OCI-LY7 (cell line): ENCODE measurements around the gene TMED6. TPM values are rescaled to one million over a fixed set of nuclear protein-coding genes. Genes with fewer than 3 reads are reported as not detected.

Experiments used
- BruUV-seq: library from RNA; stranded (reverse); fragments of 400-500 nt; replicated peaks from 2 replicates; lab custom pipeline; 2021; lab: Mats Ljungman, UMichigan
- CTCF ChIA-PET: fragments of 300-600 bp; sonication (Branson Sonifier 250); formaldehyde crosslinking; loops from one replicate; lab custom pipeline; 2022; ENCODE audit warnings: antibody characterized with exemption; ENCODE audit not compliant: unreplicated experiment; lab: Charles Lee
- POLR2A ChIA-PET: fragments of 300-600 bp; sonication (Branson Sonifier 250); formaldehyde crosslinking; loops from one replicate; lab custom pipeline; 2022; ENCODE audit warnings: antibody characterized with exemption; lab: Charles Lee
- DNase-seq: peaks from one replicate; pipeline ENCODE4 v3.0.0-alpha.2; 2015; ENCODE audit warnings: low spot score
- H2AFZ ChIP-seq: fragments of 200-600 bp; sonication (generic), shearing (Covaris generic); 2 replicates; pipeline ENCODE4 v1.6.1; 2014; ENCODE audit warnings: mild to moderate bottlenecking, antibody characterized with exemption, low read length, moderate library complexity
- H3K27ac ChIP-seq: fragments of 200-600 bp; sonication (generic); 2 replicates; pipeline ENCODE4 v1.5.1; 2014; ENCODE audit warnings: mixed run types, low read depth, mild to moderate bottlenecking, moderate library complexity, low read length, inconsistent platforms; ENCODE audit not compliant: poor library complexity, severe bottlenecking
- H3K36me3 ChIP-seq: fragments of 200-600 bp; sonication (generic); 2 replicates; pipeline ENCODE4 v1.6.1; 2014; ENCODE audit warnings: mild to moderate bottlenecking, antibody characterized with exemption, low read length, moderate library complexity, mixed read lengths; ENCODE audit not compliant: insufficient read depth
- H3K4me1 ChIP-seq: fragments of 200-600 bp; sonication (generic); 2 replicates; pipeline ENCODE4 v1.5.1; 2014; ENCODE audit warnings: mild to moderate bottlenecking, low read length; ENCODE audit not compliant: insufficient read depth, poor library complexity, severe bottlenecking
- H3K4me2 ChIP-seq: fragments of 200-600 bp; sonication (generic); 2 replicates; pipeline ENCODE4 v1.6.1; 2014; ENCODE audit warnings: mild to moderate bottlenecking, low read length
- H3K4me3 ChIP-seq: fragments of 200-600 bp; sonication (generic); 2 replicates; pipeline ENCODE4 v1.5.1; 2014; ENCODE audit warnings: mild to moderate bottlenecking, low read depth, low read length; ENCODE audit not compliant: poor library complexity, severe bottlenecking
- H3K79me2 ChIP-seq: fragments of 200-600 bp; sonication (generic); 2 replicates; pipeline ENCODE4 v1.6.1; 2016; ENCODE audit warnings: low read depth, mild to moderate bottlenecking, low read length, moderate library complexity, mixed read lengths; ENCODE audit not compliant: insufficient read depth
- H3K9me2 ChIP-seq: fragments of 200-600 bp; sonication (generic); 2 replicates; pipeline ENCODE4 v1.6.1; 2016; ENCODE audit warnings: mild to moderate bottlenecking, low read length, mixed read lengths; ENCODE audit not compliant: insufficient read depth
- H3K9me3 ChIP-seq: fragments of 200-600 bp; sonication (generic); 2 replicates; pipeline ENCODE4 v1.6.1; 2014; ENCODE audit warnings: mild to moderate bottlenecking, mixed run types, low read length, mixed read lengths
- H4K20me1 ChIP-seq: fragments of 200-600 bp; sonication (generic); 2 replicates; pipeline ENCODE4 v1.6.1; 2014; ENCODE audit warnings: mild to moderate bottlenecking, antibody characterized with exemption, low read length, moderate library complexity, mixed read lengths; ENCODE audit not compliant: insufficient read depth
- CTCF ChIP-seq: fragments of 200-600 bp; sonication (generic); conservative IDR thresholded peaks from 2 replicates; pipeline ENCODE4 v1.5.1; 2014; ENCODE audit warnings: mild to moderate bottlenecking, antibody characterized with exemption, low read length, moderate library complexity, mixed read lengths
- EZH2phosphoT487 ChIP-seq: fragments of 200-600 bp; sonication (generic); IDR thresholded peaks from 2 replicates; pipeline ENCODE4 v1.6.1; 2018; ENCODE audit warnings: low read depth, borderline replicate concordance, mild to moderate bottlenecking, mixed run types, antibody characterized with exemption, low read length, moderate library complexity, mixed read lengths
- intact Hi-C: fragments of 100-400 bp; cut with micrococcal nuclease; formaldehyde crosslinking; loops from one replicate; pipeline ENCODE4 v1.10.0; 2022; ENCODE audit not compliant: unreplicated experiment
- total RNA-seq, 2 experiments: library from RNA; depleted of rRNA in 1 of 2; stranded (reverse); fragments of >200 nt in 1 of 2; shearing (Covaris generic) in 1 of 2; gene quantifications; 2 replicates each; pipeline ENCODE4 v1.2.3, GENCODE V29; 2014 to 2022

The TMED6 gene
- total RNA-seq, 2 experiments from 2014 or later, result 1.7 TPM

- H3K27ac ChIP-seq, result no peak overlapping the region
- CTCF ChIA-PET, result no interaction called here
- no peak for DNase-seq
These were observed 57.5 kb downstream of the TMED6 start for GRCh38 chr16:69294051-69294450.

GRCh38 chr16:69293401-69293800, 58.2 kb downstream of the TMED6 start:
- Histone ChIP-seq H3K79me2 (no peaks in the 10 kb centered on the region), H3K27ac (no peak overlapping the region), H4K20me1 (no peaks in the 10 kb centered on the region), H3K4me2 (no peak overlapping the region), H3K4me3 (no peak overlapping the region), H3K4me1 (no peaks in the 10 kb centered on the region), H3K36me3 (peaks cover 4% of the 10 kb centered on the region; the same call in 1 of the 2 replicates), H2AFZ (no peak overlapping the region), H3K9me3 (no peaks in the 10 kb centered on the region), H3K9me2 (no peaks in the 10 kb centered on the region)
- no peak for DNase-seq
- ChIA-PET POLR2A (no interaction called here), CTCF (no interaction called here)
- no TSS peak for BruUV-seq
- TF ChIP-seq CTCF (no peak), EZH2phosphoT487 (no peak)
- intact Hi-C loops, result no loop called here

More at GRCh38 chr16:69294051-69294450, 57.5 kb downstream of the TMED6 start:
- H3K4me1 ChIP-seq, result no peaks in the 10 kb centered on the region
- TF ChIP-seq CTCF (no peak), EZH2phosphoT487 (no peak)
- BruUV-seq, result no TSS peak
- H3K4me2 ChIP-seq, result no peak overlapping the region
- H3K36me3 ChIP-seq, result no peaks in the 10 kb centered on the region
- intact Hi-C loops, result no loop called here
- no peak overlapping the region for H2AFZ ChIP-seq
- no peaks in the 10 kb centered on the region for H4K20me1 ChIP-seq
- POLR2A ChIA-PET, result no interaction called here
- no peaks in the 10 kb centered on the region for H3K9me2 ChIP-seq
- H3K9me3 ChIP-seq, result no peaks in the 10 kb centered on the region
- no peaks in the 10 kb centered on the region for H3K79me2 ChIP-seq
- no peak overlapping the region for H3K4me3 ChIP-seq

Other genes starting within 250 kb of the TMED6 start
- 0.09 TPM in 1 of 2 replicates, not detected in the other for gene HAS3, start 246.1 kb downstream of the TMED6 start, total RNA-seq (2014; rRNA removed; shearing (Covaris generic))
- gene HAS3, start 246.1 kb downstream of the TMED6 start, total RNA-seq (2022), result 0.29 and 0.31 TPM in 2 replicates
- gene CHTF8, start 219.2 kb downstream of the TMED6 start, total RNA-seq (2014; rRNA removed; shearing (Covaris generic)), result 54.4 and 58.8 TPM in 2 replicates
- gene CHTF8, start 219.2 kb downstream of the TMED6 start, total RNA-seq (2022), result 131 and 151 TPM in 2 replicates
- 21.1 and 24.9 TPM in 2 replicates for gene UTP4, start 219.1 kb downstream of the TMED6 start, total RNA-seq (2014; rRNA removed; shearing (Covaris generic))
- gene UTP4, start 219.1 kb downstream of the TMED6 start, total RNA-seq (2022), result 61.9 and 67.3 TPM in 2 replicates
- 21.2 and 39.4 TPM in 2 replicates for gene SNTB2, start 164.6 kb downstream of the TMED6 start, total RNA-seq (2014; rRNA removed; shearing (Covaris generic))
- gene SNTB2, start 164.6 kb downstream of the TMED6 start, total RNA-seq (2022), result 32.6 and 34.1 TPM in 2 replicates
- 32.4 and 33.7 TPM in 2 replicates for gene VPS4A, start 40.4 kb downstream of the TMED6 start, total RNA-seq (2014; rRNA removed; shearing (Covaris generic))
- 33.3 and 38.4 TPM in 2 replicates for gene VPS4A, start 40.4 kb downstream of the TMED6 start, total RNA-seq (2022)
- gene PDF, start 21.2 kb downstream of the TMED6 start, total RNA-seq (2014; rRNA removed; shearing (Covaris generic)), result 54.8 and 85.4 TPM in 2 replicates
- 31.6 and 37.8 TPM in 2 replicates for gene PDF, start 21.2 kb downstream of the TMED6 start, total RNA-seq (2022)
- gene COG8, start 12.2 kb downstream of the TMED6 start, total RNA-seq (2014; rRNA removed; shearing (Covaris generic)), result 39.0 and 60.3 TPM in 2 replicates
- 55.9 and 60.9 TPM in 2 replicates for gene COG8, start 12.2 kb downstream of the TMED6 start, total RNA-seq (2022)
- gene NIP7, start 12.0 kb downstream of the TMED6 start, total RNA-seq (2014; rRNA removed; shearing (Covaris generic)), result 26.9 and 39.7 TPM in 2 replicates
- gene NIP7, start 12.0 kb downstream of the TMED6 start, total RNA-seq (2022), result 49.1 and 50.7 TPM in 2 replicates
- gene TERF2, start 34.2 kb upstream of the TMED6 start, total RNA-seq (2014; rRNA removed; shearing (Covaris generic)), result 18.8 and 19.8 TPM in 2 replicates
- 63.9 and 81.0 TPM in 2 replicates for gene TERF2, start 34.2 kb upstream of the TMED6 start, total RNA-seq (2022)
- 64.9 and 83.0 TPM in 2 replicates for gene CYB5B, start 72.8 kb upstream of the TMED6 start, total RNA-seq (2014; rRNA removed; shearing (Covaris generic))
- gene CYB5B, start 72.8 kb upstream of the TMED6 start, total RNA-seq (2022), result 177 and 184 TPM in 2 replicates
- 6.7 and 9.9 TPM in 2 replicates for gene NFAT5, start 214.2 kb upstream of the TMED6 start, total RNA-seq (2014; rRNA removed; shearing (Covaris generic))
- 26.0 and 29.7 TPM in 2 replicates for gene NFAT5, start 214.2 kb upstream of the TMED6 start, total RNA-seq (2022)